Suprapubic skin (tissue), 3 donors: ENCODE results near the gene C19orf38.

Source experiments
- EP300 ChIP-seq: sonication (generic); formaldehyde crosslinking; IDR thresholded peaks from one replicate; pipeline ENCODE4 v1.6.1; 2017; ENCODE audit warnings: antibody characterized with exemption
- POLR2A ChIP-seq, 2 donors: fragments of 450-650 bp; IDR thresholded peaks; one replicate each; pipeline ENCODE4 v1.6.1; 2017; ENCODE audit warnings: antibody characterized with exemption in 2 of 2, mild to moderate bottlenecking in 2 of 2, moderate library complexity in 2 of 2
- TF ChIP-seq, protein P1 (sequence below), 2 donors: fragments of 200-600 bp in 1 of 2; fragments of 450-650 bp in 1 of 2; sonication (generic) in 1 of 2; IDR thresholded peaks; one replicate each; pipeline ENCODE4 v1.5.1; 2016 to 2019; ENCODE audit warnings: antibody characterized with exemption in 2 of 2, mild to moderate bottlenecking in 1 of 2, moderate library complexity in 1 of 2

DNA sequence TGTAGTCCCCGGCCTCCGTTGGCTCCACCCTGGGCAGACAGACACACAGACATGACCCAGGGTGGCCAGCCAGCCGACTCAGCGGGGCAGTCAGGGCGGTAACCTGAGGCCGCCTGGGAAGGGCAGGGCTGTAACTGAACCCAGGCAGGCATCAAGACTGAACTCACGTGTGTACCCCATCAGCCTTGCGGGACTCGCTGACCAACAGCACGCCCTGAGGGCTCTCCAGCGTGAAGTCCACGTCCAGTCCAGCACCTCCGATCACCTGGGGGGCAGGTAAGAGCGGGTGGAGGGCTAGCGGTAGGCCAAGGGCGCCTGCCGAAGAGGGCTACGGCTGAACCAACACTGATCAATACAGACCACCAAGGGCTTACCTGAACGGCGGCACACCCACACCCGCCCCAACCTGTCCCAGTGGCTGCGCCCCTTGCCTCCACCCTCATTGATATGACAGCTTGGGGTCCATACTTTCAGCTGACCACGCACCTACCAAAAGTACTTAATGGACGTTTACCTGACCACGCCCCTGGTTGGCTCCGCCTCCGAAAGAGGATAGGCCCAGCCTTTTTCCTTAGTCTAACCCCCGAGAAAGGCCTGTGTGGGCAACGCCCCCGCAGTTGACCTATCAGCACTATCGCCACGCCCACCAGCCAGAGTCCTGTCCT, 13.0 kb upstream of the C19orf38 start:
- TF ChIP-seq, protein P1, sequence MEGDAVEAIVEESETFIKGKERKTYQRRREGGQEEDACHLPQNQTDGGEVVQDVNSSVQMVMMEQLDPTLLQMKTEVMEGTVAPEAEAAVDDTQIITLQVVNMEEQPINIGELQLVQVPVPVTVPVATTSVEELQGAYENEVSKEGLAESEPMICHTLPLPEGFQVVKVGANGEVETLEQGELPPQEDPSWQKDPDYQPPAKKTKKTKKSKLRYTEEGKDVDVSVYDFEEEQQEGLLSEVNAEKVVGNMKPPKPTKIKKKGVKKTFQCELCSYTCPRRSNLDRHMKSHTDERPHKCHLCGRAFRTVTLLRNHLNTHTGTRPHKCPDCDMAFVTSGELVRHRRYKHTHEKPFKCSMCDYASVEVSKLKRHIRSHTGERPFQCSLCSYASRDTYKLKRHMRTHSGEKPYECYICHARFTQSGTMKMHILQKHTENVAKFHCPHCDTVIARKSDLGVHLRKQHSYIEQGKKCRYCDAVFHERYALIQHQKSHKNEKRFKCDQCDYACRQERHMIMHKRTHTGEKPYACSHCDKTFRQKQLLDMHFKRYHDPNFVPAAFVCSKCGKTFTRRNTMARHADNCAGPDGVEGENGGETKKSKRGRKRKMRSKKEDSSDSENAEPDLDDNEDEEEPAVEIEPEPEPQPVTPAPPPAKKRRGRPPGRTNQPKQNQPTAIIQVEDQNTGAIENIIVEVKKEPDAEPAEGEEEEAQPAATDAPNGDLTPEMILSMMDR (IDR thresholded peaks at IDR 0.05) = no peak
- no peak for TF ChIP-seq POLR2A (IDR thresholded peaks at IDR 0.05)
- no peak for TF ChIP-seq EP300
